ENCODE data around the gene PCCA.

GRCh38 chr13:100044936-100045335, 44.0 kb upstream of the PCCA start:
- TF ChIP-seq RARB (CRISPR knock-in tag; IDR thresholded peaks at IDR 0.05) (no peak), PATZ1 (CRISPR knock-in tag; IDR thresholded peaks at IDR 0.05; ENCODE audit: borderline replicate concordance) (no peak), ZFP3 (CRISPR knock-in tag; IDR thresholded peaks at IDR 0.05) (no peak), CREB5 (CRISPR knock-in tag; IDR thresholded peaks at IDR 0.05; ENCODE audit: low read depth) (no peak), GLIS3 (CRISPR knock-in tag; IDR thresholded peaks at IDR 0.05) (no peak), TOX (CRISPR knock-in tag; IDR thresholded peaks at IDR 0.05; ENCODE audit: borderline replicate concordance) (no peak), SNAI2 (CRISPR knock-in tag; IDR thresholded peaks at IDR 0.05) (no peak), TSHZ2 (CRISPR knock-in tag; IDR thresholded peaks at IDR 0.05) (no peak)

All from SK-N-SH treated with all-trans-retinoic acid at 6 μM for 48 hours (cell line).